PC-9 (cell line): ENCODE measurements around the gene ANKRD2. TPM values are rescaled to one million over a fixed set of nuclear protein-coding genes. Genes with fewer than 3 reads are reported as not detected.
"Not testable (repeated sequence)": the region's sequence is repeated elsewhere in the genome, so short reads cannot be mapped to it uniquely, and the experiment has no call there.

Experiments
- BruUV-seq: library from RNA; stranded (reverse); fragments of 400-500 nt; replicated peaks from 2 replicates; lab custom pipeline; 2021; lab: Mats Ljungman, UMichigan
- CTCF ChIA-PET: fragments of 300-600 bp; sonication (Branson Sonifier 250); formaldehyde crosslinking; loops from one replicate; lab custom pipeline; 2022; ENCODE audit warnings: antibody characterized with exemption; lab: Charles Lee
- POLR2A ChIA-PET: fragments of 300-600 bp; sonication (Branson Sonifier 250); formaldehyde crosslinking; loops from one replicate; lab custom pipeline; 2022; ENCODE audit warnings: antibody characterized with exemption; ENCODE audit not compliant: unreplicated experiment; lab: Charles Lee
- DNase-seq, 2 experiments: peaks; one replicate each; pipeline versions ENCODE4 v3.0.0 to v3.0.0-alpha.2; 2015 to 2022; ENCODE audit warnings: mixed read lengths in 1 of 2
- H2AFZ ChIP-seq: fragments of 200-600 bp; sonication (generic); 2 replicates; pipeline ENCODE4 v1.8.1; 2017; ENCODE audit warnings: antibody characterized with exemption
- H3F3A ChIP-seq: fragments of 200-600 bp; sonication (generic); 2 replicates; pipeline ENCODE4 v1.8.1; 2017; ENCODE audit warnings: antibody characterized with exemption, mild to moderate bottlenecking, low read depth; ENCODE audit not compliant: insufficient read depth
- H3K27ac ChIP-seq: fragments of 200-600 bp; sonication (generic); 2 replicates; pipeline ENCODE4 v1.6.1; 2016; ENCODE audit warnings: mixed run types
- H3K27me3 ChIP-seq: fragments of 200-600 bp; sonication (generic); 2 replicates; pipeline ENCODE4 v1.6.1; 2016; ENCODE audit warnings: low read depth, mixed run types; ENCODE audit not compliant: insufficient read depth
- H3K36me3 ChIP-seq: fragments of 200-600 bp; sonication (generic); 2 replicates; pipeline ENCODE4 v1.6.1; 2016; ENCODE audit warnings: low read depth, mixed run types
- H3K4me1 ChIP-seq: fragments of 200-600 bp; sonication (generic); replicated peaks from 2 replicates; pipeline ENCODE4 v1.6.1; 2016; ENCODE audit warnings: mixed run types; ENCODE audit not compliant: insufficient read depth
- H3K4me2 ChIP-seq: fragments of 200-600 bp; sonication (generic); 2 replicates; pipeline ENCODE4 v1.6.1; 2017; ENCODE audit warnings: mixed run types
- H3K4me3 ChIP-seq: fragments of 200-600 bp; sonication (generic); 2 replicates; pipeline ENCODE4 v1.6.1; 2016; ENCODE audit warnings: mixed run types
- H3K79me2 ChIP-seq: fragments of 200-600 bp; sonication (generic); 2 replicates; pipeline ENCODE4 v1.6.1; 2017; ENCODE audit warnings: low read depth, mixed run types
- H3K9me2 ChIP-seq: fragments of 200-600 bp; sonication (generic); 2 replicates; pipeline ENCODE4 v1.8.1; 2017; ENCODE audit warnings: mild to moderate bottlenecking; ENCODE audit not compliant: insufficient read depth
- H3K9me3 ChIP-seq: fragments of 200-600 bp; sonication (generic); 2 replicates; pipeline ENCODE4 v1.8.1; 2016; ENCODE audit warnings: low read depth; ENCODE audit not compliant: insufficient read depth
- H4K20me1 ChIP-seq: fragments of 200-600 bp; sonication (generic); 2 replicates; pipeline ENCODE4 v1.8.1; 2017; ENCODE audit not compliant: insufficient read depth
- CTCF ChIP-seq: fragments of 200-600 bp; sonication (generic); conservative IDR thresholded peaks from 2 replicates; pipeline ENCODE4 v1.6.1; 2017; ENCODE audit warnings: mixed run types, antibody characterized with exemption, mild to moderate bottlenecking, moderate library complexity
- EZH2 ChIP-seq: fragments of 200-600 bp; sonication (generic); IDR thresholded peaks from 2 replicates; pipeline ENCODE4 v1.8.0; 2017; ENCODE audit warnings: antibody characterized with exemption, low read depth
- intact Hi-C: fragments of 100-400 bp; cut with micrococcal nuclease; formaldehyde crosslinking; loops from one replicate; pipeline ENCODE4 v1.10.0; 2022; ENCODE audit not compliant: unreplicated experiment
- total RNA-seq: library from RNA; stranded (reverse); gene quantifications from 2 replicates; pipeline ENCODE4 v1.2.3, GENCODE V29; 2021

The ANKRD2 gene
- total RNA-seq, 1 experiment from 2014 or later, result 8.4 TPM

DNA sequence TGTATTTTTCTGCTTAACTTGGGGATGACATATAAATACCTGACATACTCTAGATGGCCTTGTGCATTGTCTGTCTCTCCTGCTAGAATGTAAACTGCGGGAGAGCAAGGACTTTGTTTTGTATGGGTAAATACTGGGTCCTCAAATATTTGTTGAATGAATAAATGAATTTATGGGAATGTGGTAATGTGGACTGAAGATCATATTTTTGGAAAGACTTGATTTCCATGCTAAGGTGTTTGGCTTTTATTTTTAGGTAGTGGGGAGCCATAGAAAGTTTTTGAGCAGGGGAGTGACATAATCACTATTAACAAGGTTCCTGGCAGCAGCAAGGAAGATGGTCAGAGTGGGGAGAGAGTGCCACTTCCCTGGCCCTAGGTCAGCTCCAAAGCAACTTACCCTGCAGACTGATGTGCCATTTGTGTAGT lies 46.9 kb upstream of the ANKRD2 start:
- Histone ChIP-seq H3K4me1 (peaks cover 8% of the 10 kb centered on the region), H3K27ac (no peak overlapping the region), H3K9me3 (no peaks in the 10 kb centered on the region), H3K9me2 (no peaks in the 10 kb centered on the region), H3K4me3 (no peak overlapping the region), H3F3A (no peaks in the 10 kb centered on the region), H3K27me3 (no peaks in the 10 kb centered on the region), H3K36me3 (no peaks in the 10 kb centered on the region), H2AFZ (no peak overlapping the region), H3K4me2 (no peak overlapping the region), H4K20me1 (no peaks in the 10 kb centered on the region), H3K79me2 (no peaks in the 10 kb centered on the region)
- no peak for DNase-seq
- no TSS peak for BruUV-seq
- ChIA-PET CTCF (no interaction called here), POLR2A (no interaction called here)
- intact Hi-C loops, result no loop called here
- no peak for TF ChIP-seq EZH2
- no peak for TF ChIP-seq CTCF

DNA sequence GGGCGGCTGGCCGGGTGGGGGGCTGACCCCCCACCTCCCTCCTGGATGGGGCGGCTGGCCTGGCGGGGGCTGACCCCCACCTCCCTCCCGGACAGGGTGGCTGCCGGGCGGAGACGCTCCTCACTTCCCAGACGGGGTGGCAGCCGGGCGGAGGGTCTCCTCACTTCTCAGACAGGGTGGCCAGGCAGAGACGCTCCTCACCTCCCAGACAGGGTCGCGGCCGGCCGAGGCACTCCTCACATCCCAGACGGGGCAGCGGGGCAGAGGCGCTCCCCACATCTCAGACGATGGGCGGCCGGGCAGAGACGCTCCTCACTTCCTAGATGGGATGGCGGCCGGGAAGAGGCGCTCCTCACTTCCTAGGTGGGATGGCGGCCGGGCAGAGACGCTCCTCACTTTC lies 43.7 kb upstream of the ANKRD2 start:
- H3K27ac ChIP-seq, result not testable (repeated sequence)

DNA sequence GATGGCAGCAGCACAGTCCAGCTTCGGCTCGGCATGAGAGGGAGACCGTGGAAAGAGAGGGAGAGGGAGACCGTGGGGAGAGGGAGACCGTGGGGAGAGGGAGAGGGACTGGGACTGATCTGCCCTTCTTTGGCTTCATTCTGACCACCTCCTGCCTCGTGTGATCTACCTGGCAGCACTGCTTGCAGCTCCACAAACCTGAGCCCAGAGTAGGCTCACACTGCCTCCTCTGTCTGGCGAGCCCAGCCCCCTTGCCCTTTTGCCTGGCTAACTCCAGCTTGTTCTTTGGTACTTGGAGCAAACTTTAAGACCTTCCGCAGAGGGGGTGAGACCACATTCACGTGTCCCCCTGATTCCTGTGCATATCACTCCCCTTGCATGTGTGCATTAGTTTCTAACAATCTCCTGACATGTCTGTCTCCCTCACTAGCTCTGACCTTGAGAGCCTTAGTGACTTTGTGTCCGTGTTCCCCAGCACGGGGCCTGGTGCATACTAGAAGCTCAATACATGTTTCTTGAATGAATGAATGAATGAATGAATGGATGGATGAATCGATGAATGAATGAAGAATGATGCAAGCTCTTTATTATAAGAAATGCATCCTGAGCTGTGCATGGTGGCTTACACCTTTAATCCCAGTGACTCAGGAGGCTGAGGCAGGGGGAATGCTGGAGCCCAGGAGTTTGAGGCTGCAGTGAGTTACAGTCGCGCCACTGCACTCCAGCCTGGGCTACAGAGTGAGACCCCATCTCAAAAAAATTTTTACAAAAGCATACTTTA lies 42.7 kb upstream of the ANKRD2 start:
- H3K4me3 ChIP-seq, result no peak overlapping the region
- no peaks in the 10 kb centered on the region for H3K4me1 ChIP-seq
- ChIA-PET POLR2A (interaction anchor here (0.5 to 0.7 kb wide), 2 partner anchors 31 to 189 kb away, joined by 3 to 5 read pairs; partner anchors contain the start of genes MMS19 and UBTD1), CTCF (no interaction called here)
- no peak overlapping the region for H3K27ac ChIP-seq
- H2AFZ ChIP-seq, result no peak overlapping the region
- no peaks in the 10 kb centered on the region for H3F3A ChIP-seq
- H3K27me3 ChIP-seq, result no peaks in the 10 kb centered on the region
- no peak overlapping the region for H3K4me2 ChIP-seq
- H3K36me3 ChIP-seq, result no peaks in the 10 kb centered on the region
- no peaks in the 10 kb centered on the region for H3K9me2 ChIP-seq
- H3K9me3 ChIP-seq, result no peaks in the 10 kb centered on the region
- no TSS peak for BruUV-seq
- intact Hi-C loops, result no loop called here
- H3K79me2 ChIP-seq, result no peaks in the 10 kb centered on the region
- H4K20me1 ChIP-seq, result no peaks in the 10 kb centered on the region
- no peak for DNase-seq
- no peak for TF ChIP-seq EZH2
- no peak for TF ChIP-seq CTCF

More for the DNA sequence above, 43.7 kb upstream of the ANKRD2 start:
- H3K27me3 ChIP-seq, BruUV-seq, CTCF ChIA-PET, H3K9me2 ChIP-seq, H3K4me3 ChIP-seq, H3F3A ChIP-seq, intact Hi-C loops, H3K9me3 ChIP-seq, H3K4me1 ChIP-seq, POLR2A ChIA-PET, H3K79me2 ChIP-seq, H2AFZ ChIP-seq, H3K4me2 ChIP-seq, H3K36me3 ChIP-seq, H4K20me1 ChIP-seq, DNase-seq: not testable (repeated sequence)
